ENCODE data around the gene CREB5.
"Not testable (repeated sequence)": the region's sequence is repeated elsewhere in the genome, so short reads cannot be mapped to it uniquely, and the experiment has no call there.

CREB5 gene

DNA sequence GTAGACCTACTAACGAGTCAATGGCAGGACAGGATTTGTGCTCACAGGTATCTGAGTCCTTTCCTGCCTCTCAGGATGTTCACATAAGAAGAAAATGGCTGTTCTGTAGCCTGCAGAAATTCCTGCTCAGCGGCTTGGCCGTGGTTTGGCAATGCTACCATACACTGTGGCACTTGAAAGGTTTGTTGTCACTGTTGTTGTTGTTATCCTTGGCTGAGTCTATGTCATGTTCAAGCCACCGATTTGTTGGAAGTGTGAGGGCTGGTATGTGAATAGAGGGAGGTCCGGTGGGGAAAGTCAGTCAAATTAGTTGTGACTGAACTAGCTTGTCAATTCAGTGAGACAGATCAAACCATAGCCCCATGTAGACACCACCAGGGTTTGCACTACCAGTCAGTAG is 345.9 kb downstream of the CREB5 start:
- DNase-seq: no peak

DNA sequence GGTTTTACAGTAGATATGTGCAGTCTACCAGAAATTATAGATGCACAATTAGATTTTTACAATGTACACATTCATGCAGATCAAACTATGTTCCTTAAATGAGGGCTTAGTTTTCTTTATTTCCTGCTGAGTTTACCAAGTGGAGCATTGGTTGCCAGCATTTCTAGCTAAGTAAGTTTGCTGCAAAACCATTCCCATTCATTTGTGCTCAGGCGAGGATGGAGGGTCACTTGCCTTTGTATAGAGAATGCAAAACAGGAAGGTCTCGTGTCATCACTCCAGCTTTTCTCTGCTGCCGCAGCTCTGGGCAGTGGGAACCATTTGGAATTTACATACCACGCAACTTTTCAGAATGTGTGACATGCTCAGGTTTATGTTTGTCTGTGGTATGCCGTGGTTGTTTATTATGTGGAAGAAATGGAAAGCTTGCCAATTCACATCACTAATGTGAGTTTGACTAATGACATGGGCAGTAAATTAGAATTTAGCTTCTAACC is 347.2 kb downstream of the CREB5 start:
- DNase-seq: no peak

DNA sequence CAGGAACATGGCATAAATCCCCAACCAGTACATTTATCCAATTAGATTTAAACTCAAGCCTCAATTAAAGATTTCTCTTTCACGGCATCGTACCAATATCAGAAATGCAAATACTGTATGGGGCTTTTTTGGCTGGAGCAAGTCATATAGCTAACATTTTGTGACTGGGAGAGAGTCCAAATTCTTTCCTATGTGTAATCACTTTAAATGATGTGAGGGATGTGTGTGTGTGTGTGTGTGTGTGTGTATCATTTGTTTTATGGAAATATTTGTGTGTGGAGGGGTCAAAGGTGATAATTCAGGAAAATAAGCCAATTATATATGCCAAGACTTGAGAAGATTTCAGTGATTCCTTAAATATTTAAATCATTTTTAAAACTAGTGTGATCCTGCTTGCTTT is 349.2 kb downstream of the CREB5 start:
- no peak for DNase-seq

DNA sequence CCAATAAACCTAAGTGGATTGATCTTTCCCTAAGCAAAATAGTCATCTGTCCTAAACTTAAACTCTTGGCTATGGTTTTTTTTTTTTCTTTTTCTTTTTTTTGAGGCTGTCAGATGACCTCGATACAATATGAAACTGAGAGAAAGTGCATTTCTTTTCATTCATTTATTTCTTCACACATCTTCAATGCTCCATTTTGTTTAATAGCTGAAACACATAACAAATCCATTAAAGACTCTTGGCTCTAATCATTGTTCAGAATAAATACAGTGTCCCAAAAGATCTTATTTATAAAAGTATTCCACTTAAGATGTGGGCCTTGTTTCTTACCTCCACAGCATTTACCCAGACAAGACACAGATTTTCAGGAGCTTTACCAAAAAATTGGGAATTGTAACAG is 350.3 kb downstream of the CREB5 start:
- no peak for DNase-seq

DNA sequence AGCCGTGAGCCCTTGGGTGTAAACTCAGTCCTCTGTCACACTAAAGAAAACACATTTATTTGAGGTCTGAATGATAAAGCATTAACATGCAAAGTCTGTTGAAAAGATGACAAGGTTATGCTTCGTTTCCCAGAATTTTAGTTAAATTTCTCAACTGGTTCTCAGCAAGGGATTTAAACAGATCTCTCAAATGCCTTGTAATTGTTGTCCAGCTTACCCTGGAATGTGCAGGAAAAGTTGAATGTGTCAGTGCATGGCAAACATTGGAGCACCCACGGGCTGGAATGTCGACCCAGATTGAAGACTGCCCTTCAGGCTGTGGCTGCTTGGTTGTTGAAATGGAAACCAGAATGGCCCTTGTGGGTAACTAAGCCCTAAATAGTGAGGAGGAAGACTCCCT is 354.0 kb downstream of the CREB5 start:
- DNase-seq: no peak

DNA sequence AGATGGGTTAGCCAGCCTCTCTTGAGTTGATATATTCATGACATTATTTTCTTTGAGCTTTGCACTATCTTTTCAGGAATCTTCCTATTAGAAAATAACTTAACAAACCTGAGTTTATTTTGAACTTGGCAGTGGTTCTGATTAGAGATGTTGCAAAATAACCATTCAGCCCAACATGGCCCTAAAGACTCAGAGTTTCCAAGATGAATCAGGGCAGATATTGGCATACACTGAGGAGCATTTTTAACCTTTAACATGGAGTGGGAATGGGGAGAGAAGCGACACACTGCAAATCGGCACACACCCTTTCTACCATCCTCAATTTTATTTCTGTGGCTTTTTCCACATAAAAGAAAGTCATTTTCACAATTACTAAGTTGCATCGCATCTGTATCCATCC is 355.0 kb downstream of the CREB5 start:
- DNase-seq: no peak

DNA sequence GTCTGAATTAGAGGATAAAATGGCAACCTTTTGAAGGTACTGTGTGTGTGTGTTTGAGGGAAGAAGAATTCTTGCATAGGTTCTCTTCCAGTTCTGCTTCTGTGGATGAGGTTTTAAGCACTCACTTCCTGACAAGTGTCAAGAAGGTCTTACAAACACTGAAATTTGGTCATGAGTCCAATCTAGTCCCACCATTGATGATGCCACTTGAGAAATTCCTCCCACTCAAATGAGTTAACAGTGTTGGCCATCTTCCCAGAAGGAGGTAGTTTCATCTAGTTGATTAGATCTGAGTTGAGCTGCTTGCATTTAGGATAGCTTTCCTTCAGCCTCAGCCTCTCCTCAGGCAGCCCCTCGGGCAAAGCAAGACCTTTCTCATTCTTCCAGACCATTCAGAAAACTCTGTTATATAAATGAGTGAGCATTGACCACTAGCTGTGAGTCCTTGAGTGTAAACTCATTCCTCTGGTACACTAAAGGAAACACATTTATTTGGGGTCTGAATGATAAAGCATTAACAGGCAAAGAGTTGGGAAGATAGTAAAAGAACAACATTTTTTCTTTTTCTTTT is 356.3 kb downstream of the CREB5 start:
- DNase-seq: no peak

DNA sequence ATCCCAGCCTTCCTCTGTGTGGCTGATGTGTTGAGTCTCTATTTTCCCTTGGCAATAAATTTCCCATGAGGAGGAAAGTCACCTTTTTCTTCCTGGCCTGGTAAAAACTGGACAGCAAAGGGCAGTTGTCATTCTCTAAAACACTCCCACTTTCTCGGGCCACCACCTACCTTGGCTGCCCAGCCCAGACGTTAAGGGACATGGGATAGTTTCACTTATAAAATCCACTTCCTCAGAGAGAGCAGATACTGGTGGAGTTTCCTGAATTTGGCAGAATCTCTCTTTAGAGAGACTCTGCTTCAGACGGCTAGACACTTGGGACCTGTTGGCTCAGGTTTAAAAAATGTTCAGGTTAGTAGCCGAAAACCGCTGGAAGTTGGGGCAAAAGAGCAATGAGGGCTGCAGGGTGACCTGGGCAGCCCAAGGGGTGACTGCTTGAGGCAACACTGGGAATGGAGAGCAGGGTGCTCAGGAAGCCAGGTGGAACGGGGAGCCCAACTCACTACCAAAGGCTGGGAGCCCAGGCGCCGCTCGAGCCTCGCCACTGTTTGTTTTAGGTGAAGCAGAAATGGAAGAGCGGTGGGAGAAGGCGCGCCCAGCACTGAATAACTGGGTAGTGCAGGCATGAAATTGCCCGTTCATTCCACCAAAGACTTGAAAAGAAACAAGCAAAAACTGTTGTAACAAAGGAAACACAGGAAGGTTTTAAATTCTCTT is 359.7 kb downstream of the CREB5 start:
- no peak for DNase-seq

DNA sequence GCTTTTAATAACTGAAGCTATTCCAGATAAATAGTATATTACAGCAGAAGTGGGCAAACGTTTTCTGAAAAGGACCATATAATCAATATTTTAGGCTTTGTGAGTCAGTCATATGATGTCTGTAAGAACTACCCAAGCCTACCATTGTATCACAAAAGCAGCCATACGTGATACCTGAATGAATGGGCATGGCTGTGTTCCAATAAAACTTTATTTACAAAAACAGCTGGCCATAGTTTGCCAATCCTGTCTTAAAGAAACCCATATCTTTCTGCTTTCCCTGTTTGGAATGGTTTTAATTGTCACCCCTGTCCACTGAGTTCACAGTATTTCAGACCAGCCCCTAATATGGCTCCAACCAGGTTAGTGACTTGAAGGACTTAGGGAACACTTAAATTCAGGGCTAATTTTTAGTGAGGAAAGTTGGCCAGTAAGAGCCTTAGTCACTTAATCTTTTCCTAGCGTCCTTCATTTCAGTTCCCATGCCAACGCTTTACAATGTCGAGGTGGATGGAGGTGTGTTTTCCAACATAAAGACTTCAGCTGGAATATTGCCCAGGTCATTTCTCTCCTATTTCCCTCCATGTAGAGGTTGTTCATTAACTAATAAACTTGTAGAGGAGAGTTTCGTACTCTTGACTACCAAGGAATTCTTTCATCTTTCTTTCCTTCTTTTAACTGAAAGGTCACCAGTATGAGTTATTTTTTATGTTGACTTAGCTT is 361.3 kb downstream of the CREB5 start:
- no peak for DNase-seq

DNA sequence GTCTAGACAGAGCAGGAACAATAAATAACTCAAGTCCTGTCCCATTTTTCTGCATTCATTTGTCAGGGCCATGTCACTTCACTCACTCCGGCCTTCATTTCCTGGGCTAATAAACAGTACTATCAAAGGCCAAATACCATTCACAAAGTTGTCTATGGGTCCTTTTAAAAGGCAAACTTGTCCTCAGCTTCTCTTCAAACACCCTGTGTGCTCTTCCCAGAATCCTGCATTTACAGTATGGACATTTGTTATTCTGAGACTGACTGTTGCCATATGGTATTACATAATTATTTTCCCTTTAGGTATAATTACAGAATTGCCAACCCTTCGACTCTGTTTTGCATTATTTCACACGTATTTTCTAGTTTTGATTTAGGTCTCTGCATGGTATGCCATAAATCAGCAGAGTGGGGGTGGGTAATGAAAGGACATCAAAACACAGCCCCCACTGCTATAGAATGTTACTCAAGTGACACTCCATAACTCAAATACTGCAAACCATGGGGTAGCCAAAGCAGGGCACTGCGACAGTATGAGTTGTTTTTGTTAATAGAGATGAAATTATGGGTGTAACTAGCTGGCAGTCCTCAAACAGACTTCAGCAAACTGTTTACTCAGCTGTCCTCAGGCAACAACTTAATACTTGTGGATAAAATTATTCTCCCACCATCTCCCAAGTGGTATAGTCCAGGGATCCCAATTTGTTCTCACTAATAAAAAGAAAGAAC is 362.1 kb downstream of the CREB5 start:
- no peak for DNase-seq

DNA sequence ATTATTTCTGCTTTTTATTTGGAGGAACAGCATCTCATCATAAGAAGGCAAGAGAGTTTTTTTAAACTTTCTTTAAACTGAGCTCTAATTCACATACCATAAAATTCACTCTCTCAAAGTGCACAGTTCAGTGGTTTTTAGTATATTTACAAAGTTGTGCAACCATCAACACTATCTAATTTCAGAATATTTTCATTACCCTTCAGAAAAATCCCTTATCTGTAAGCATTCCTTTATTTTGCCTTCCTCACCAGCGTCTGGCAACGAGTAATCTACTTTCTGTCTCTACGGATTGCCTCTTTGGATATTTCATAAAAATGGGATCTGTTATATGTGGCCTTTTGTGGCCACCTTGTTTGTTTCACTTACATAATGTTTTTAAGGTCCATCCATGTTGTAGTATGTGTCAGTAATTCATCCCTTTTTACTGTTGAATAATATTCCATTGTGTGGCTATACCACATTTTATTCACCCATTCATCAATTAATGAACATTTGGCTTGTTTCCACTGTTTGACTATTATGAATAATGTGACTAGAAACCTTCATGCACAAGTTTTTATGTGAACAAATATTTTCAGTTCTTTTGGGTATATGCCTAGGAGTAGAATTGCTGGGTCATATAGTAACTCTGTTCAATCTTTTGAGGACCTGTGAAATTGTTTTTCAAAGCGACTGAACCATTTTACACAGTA is 364.3 kb downstream of the CREB5 start:
- no peak for DNase-seq

DNA sequence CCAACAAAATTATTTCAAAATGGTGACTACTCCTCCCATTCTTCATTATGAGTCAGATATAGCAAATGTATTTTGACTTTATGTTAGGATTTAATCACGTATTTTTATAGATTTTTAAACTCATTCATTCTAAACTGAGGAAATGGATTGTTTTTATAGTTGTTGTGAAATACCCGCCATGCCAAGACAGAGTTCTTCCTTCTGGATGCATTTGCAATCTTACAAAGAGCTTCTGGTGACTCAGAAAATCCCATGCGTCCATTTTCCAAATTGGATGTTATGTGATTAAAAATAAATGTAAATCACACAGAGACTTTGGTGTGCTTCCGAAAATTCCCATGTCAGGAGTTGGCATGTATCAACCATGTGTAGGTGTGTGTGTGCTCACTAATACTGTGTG is 366.5 kb downstream of the CREB5 start:
- DNase-seq: no peak

DNA sequence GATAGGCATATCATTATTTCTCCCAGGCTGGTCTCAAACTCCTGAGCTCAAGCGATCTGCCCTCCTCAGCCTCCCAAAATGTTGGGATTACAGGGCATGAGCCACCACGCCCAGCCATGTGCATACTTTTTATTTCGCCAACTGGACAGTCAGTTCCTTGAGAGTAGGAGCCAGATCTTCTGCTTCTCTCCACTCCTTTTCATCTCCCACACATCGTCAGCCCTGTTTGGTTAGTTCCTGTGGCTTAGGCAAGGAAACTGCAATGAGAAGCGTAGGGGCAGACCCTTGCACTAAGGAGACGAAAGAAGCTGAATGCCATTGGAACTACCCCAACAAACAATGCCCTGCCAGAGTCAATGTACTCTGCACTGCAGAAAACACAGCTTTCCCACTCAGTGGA is 367.6 kb downstream of the CREB5 start:
- no peak for DNase-seq

DNA sequence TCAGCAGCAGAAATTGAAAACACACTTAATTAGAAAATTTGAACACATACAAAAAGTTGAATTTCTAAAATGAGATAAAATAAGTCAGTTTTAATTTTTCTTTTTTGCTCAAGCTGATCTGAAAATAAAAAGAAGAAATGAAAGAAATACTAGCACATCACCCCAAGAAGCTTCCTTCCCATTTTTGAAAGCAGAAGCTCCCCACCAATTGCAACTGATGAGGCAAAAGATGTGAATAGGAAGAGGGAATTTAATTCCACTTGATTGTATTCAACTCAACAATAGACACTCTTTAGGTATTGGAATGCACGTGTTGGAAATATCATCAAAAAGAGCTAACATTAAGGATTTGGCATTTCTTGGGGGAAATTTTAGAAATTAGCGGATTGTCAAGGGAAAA is 370.0 kb downstream of the CREB5 start:
- no peak for DNase-seq

DNA sequence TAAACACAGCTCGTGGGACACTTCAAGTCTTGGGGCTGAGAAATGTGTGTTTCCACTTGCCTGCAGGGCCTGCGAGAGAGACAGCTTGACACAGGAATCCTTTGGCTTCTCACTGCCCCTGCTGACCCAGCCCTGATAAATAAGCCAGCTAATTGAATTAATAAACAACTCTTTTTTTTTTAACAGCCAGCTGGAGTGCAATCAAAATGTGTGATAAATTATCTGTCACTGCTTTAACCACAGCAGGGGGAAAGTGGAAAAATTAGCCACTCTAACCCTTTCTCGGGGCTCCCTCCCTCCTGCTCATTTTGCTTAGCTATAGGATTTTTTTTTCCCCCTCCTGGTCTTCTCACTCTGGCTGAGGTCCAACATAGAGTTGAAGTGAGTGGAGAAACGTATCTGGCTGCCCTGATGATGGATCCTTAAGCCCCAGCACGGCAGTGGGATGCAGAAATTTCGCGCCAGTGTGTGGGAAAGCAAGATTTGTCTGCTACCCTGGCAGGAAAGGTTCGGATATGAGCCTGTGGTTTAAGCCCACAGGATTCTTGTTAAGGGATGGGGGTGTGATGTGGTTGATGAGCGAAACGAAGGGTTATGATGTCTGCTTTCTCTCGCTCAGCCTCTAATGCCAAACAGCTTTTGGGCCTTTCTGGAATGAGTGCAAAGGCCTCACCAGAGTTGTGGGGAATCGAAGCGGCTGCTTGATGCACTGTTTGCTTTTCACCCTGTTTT is 372.0 kb downstream of the CREB5 start:
- DNase-seq: no peak

DNA sequence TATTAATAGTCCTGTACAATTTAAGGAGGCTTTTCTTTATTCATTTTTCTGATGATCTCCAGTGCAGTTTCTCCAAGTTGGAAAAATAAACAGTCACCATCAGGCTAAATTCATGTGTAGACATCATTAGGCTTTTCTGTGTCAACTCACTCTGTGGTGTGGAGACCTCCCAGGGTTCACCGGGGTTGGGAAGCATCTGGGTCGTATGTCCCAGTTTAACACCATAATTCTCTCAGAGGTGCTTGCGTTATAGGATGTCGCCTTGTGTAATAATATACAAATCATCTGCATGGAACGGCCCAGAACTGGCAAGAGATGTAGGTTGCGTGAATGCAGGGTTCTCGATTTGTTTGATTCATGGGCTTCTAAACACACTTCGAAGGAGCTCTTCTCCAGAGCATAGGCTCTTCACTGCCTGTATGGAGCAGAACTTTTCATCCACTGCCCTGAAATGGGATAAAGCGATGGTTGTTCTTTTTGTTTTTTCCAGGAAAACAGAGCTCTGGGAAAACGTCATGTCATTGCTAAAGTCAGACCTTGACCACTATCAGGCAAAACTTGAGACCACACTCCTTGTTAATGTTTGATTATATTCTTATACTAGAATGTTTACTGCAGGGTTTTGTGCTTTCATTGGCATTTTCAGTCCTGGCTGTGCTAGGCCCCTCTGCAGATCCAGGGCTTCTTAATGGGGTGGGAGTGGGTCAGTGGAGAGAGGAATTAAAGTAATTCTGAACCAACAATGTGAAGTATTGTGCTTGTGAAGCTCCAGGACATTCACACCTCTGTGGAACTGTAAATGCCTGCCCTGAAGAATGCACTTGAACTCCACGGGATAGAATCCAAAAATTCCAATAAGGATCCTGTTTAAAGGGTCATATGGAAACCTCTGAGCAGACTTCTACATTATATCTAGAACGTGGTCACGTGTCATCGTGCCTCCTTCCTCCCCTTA is 373.0 kb downstream of the CREB5 start:
- DNase-seq: no peak

DNA sequence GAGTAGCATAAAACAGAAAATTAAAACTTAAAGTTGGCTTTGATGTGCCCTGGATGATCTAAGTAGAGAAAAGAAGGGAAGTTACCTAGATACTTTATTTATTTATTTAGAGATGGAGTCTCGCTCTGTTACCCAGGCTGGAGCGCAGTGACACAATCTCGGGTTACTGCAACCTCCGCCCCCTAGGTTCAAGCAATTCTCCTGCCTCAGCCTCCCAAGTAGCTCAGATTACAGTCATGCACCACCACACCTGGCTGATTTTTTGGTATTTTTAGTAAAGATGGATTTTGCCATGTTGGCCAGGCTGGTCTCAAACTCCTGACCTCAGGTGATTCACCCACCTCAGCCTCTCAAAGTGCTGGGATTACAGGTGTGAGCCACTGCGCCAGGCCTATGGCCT is 373.8 kb downstream of the CREB5 start:
- DNase-seq: not testable (repeated sequence)

DNA sequence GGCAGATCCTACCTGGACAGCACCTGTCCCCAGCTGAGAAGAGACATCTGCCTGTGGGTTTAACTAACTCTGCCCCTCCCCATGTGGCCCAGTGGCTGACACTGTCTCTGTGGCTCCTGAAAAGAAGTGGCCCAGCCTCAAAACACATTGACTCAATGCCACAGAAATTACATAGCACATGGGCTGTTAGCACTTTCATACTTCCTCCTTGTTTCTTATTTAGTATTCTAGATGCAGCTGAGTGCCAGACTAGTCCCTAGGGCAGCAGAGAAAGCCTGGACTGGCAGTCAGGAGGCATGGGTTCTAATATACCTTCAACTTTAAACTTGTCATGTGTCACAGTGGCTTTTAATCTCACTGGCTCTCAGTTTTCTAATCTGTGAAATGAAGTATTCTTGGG is 374.8 kb downstream of the CREB5 start:
- DNase-seq: no peak

DNA sequence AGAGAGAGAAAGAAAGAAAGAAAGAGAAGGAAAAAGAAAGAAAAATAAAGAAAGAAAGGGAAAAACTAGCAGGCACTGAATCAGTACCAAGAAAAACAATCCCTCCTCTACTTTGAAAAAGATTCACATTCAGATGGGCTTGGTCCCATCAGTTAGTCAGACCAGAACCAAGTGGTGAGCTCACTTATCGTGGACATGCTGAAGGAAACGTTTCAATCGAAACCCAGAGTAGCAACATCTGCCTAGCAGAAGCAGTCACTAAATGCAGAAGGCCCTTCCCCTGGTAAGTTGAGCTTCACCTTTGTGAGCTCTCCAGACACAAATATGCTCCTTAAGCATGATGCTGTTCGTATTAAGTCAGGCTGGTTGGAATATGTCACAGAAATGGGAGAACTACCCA is 378.1 kb downstream of the CREB5 start:
- DNase-seq: no peak

DNA sequence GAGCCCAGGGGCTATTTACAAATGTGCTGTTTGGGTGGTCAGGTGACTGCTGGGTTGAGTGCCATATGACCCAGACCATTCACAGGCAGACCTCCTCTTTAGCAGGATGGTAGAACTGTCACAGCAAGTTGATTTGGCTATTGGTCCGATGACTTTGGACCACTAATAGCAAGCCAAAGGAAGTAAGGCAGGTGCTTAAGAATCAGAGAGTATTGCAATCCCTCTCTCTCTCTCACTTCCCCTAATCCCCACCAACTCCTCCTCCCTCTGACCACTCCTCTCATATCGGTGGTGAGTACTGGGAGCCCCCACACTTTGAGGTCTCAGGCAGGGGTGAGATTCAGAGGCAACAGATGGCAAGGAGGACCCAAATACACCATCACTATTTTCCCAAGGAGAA is 380.5 kb downstream of the CREB5 start:
- no peak for DNase-seq

All from GF-D8 (cell line).